Activated naive CD4-positive, alpha-beta T cell treated with anti-CD3 and anti-CD28 coated beads, Interleukin-2, amount 50 U/mL, for 16 hours (primary cell): ENCODE results near the gene ARMH2.
"Not testable (repeated sequence)": the region's sequence is repeated elsewhere in the genome, so short reads cannot be mapped to it uniquely, and the experiment has no call there.

Source experiments
- DNase-seq: peaks from one replicate; pipeline ENCODE4 v3.0.0-alpha.2; 2020

ARMH2 gene

DNA sequence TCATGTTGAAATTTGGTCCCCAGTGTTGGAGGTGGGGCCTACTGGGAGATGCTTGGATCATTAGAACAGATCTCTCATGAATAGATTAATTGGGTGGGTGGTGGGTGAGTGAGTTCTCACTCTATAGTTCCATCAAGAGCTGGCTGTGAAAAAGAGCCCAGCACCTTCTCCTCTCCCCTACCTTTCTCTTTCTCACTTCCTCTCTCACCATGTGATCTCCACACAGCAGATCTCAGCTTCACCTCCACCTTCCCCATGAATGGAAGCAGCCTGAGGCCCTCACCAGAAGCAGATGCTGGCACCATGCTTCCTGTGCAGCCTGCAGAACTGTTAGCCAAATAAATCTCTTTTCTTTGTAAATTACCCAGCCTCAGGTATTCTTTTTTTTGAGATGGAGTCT lies 36.9 kb downstream of the ARMH2 start:
- DNase-seq: no peak

- no peak for DNase-seq
Measured at GRCh38 chr6:24761193-24761835, 37.4 kb downstream of the ARMH2 start.

GRCh38 chr6:24760210-24760609 lies 38.5 kb downstream of the ARMH2 start:
- no peak for DNase-seq

DNA sequence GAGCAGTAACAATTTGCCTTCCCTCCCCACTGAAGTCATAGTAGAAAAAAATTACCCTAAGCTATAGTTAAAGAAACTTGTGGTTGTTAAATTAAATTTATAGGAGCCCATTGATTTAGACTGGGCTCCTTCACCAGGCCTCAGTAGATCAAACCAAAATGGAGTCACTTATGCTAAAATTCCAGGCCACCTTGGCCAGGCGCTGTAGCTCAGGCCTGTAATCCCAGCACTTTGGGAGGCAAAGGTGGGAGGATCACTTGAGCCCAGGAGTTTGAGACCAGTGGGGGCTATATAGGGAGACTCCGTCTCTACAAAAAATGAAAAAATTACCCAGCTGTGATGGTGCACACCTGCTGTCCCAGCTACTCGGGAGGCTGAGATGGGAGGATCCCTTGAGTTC lies 39.0 kb downstream of the ARMH2 start:
- DNase-seq: no peak

GRCh38 chr6:24757611-24758010 lies 41.1 kb downstream of the ARMH2 start:
- DNase-seq: no peak

DNA sequence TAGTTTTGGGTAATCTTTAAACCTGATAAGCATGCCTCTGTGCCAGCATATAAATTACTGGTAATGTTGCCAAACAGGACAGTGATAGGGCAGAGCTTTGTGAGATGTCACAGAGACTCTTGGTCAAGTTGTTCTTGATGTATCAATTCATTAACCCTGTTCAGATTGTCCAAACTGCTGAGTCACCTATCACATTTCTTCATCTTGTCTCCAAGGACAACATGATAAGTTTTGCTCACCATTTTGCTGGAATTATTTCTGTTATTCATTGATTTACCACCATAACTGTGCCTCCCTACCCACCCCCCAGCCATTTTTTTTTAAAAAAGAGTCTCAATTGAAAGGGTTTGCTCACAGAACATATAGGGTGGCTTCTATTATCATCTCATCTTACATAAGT lies 43.4 kb downstream of the ARMH2 start:
- DNase-seq: no peak

- not testable (repeated sequence) for DNase-seq
Measured at GRCh38 chr6:24754378-24754777, 44.3 kb downstream of the ARMH2 start.

GRCh38 chr6:24753545-24753944 lies 45.2 kb downstream of the ARMH2 start:
- no peak for DNase-seq

DNA sequence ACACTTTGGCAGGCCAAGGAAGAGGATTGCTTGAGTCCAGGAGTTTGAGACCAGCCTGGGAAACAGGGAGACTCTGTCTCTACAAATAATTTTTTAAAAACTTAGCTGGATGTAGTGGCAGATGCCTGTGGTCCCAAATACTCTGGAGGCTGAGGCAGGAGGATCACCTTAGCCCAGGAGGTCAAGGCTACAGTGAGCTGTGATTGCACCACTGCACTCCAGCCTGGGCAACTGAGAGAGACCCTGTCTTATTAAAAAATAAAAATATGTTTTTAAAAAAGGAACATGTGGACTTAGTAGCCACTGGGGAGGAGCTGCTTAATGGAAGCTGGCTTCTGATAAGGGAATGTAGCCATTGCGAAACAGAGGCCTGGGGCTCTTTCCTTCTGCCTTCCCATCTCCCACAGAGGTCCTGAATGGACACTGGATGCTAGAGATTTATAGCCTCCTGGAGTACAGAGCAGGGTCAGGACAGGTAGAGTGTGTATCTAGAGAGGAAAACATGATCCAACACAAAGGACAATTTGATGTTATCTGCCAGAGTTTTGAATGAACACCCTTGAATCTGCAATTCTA lies 45.7 kb downstream of the ARMH2 start:
- DNase-seq: no peak

DNA sequence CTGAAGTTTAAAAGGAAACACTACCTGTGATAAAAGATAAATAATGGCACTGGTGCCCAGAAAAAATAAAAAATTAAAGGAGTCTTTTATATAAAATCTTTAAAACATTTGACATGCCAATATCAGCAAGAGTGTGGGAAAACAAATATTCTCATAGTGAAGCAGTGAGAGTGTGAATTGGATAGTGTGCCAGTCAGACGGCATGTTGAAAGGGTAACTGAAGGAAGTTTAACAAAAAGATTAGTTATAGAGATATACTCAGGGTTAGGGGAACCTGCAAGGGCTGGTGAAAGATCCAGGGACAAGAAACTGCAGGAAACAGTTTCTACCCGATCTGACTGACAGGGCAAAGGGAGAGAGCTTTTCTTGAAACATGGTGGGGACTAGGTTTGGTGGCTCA lies 46.2 kb downstream of the ARMH2 start:
- no peak for DNase-seq

GRCh38 chr6:24750878-24751277 lies 47.8 kb downstream of the ARMH2 start:
- not testable (repeated sequence) for DNase-seq

GRCh38 chr6:24749297-24749696 lies 49.4 kb downstream of the ARMH2 start:
- DNase-seq: no peak
